SH-SY5Y (cell line): ENCODE results near the gene PRRC2A.

Experiments
- GATA2 ChIP-seq: IDR thresholded peaks from 2 replicates; pipeline ENCODE4 v1.6.1; 2011; ENCODE audit warnings: mild to moderate bottlenecking, low read depth, low read length
- GATA3 ChIP-seq: IDR thresholded peaks from 2 replicates; pipeline ENCODE4 v1.6.1; 2011; ENCODE audit warnings: low read depth, mild to moderate bottlenecking, low read length, moderate library complexity

Gene PRRC2A

DNA sequence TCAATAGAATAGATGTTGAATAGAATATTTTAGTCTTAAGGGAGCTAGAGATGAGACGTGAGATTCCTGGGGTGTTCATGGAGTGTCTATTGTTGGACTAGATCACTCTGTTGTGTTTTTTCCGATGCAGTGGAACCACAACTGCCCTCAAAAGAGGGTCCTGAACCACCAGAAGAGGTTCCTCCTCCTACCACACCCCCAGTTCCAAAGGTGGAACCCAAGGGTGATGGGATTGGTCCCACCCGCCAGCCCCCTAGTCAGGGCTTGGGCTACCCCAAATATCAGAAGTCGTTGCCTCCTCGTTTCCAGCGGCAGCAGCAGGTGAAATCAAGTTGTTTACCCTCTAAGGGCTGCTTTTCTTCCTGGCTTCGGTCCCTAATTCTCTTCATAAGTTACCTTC lies 8.5 kb downstream of the PRRC2A start:
- no peak for TF ChIP-seq GATA2
- no peak for TF ChIP-seq GATA3

DNA sequence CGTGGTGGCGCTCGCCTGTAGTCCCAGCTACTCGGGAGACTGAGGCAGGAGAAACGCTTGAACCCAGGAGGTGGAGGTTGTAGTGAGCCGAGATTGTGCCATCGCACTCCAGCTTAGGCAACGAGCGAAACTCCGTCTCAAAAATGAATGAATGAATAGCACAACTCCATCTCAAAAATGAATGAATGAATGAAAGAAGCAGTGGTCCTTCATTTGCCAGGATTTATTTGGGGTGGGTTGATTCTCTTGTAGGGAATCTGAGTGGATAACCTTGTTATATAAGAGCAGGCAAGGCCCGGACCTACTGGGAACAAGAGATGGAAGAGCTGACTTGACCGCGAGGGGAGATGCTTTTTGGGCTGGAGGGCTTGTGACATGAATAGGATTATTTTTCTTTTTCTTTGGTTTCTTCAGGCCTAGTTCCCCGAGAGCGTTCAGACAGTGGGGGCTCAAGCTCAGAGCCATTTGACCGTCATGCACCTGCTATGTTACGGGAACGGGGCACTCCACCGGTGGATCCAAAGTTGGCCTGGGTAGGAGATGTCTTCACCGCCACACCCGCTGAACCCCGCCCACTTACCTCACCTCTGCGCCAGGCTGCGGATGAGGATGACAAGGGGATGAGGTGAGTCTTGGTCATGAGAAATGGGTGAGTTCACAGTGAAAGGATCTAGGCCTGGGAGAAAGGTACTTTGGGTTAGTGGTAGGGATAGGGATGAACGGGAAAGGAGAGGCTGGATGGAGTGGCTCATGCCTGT lies 9.8 kb downstream of the PRRC2A start:
- no peak for TF ChIP-seq GATA3
- TF ChIP-seq GATA2, result no peak

DNA sequence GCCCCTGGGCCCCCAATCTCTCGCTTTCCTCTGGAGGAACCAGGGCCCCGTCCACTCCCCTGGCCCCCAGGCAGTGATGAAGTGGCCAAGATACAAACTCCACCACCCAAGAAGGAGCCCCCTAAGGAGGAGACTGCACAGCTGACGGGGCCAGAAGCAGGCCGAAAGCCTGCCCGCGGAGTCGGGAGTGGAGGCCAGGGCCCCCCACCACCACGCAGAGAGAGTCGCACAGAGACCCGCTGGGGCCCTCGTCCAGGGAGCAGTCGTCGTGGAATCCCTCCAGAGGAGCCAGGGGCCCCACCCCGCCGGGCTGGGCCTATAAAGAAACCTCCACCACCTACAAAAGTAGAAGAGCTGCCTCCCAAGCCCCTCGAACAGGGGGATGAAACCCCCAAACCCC lies 10.7 kb downstream of the PRRC2A start:
- TF ChIP-seq GATA3 (no peak), GATA2 (no peak)

- no peak for TF ChIP-seq GATA2
- no peak for TF ChIP-seq GATA3
Observed at GRCh38 chr6:31631681-31632278, 11.3 kb downstream of the PRRC2A start.

DNA sequence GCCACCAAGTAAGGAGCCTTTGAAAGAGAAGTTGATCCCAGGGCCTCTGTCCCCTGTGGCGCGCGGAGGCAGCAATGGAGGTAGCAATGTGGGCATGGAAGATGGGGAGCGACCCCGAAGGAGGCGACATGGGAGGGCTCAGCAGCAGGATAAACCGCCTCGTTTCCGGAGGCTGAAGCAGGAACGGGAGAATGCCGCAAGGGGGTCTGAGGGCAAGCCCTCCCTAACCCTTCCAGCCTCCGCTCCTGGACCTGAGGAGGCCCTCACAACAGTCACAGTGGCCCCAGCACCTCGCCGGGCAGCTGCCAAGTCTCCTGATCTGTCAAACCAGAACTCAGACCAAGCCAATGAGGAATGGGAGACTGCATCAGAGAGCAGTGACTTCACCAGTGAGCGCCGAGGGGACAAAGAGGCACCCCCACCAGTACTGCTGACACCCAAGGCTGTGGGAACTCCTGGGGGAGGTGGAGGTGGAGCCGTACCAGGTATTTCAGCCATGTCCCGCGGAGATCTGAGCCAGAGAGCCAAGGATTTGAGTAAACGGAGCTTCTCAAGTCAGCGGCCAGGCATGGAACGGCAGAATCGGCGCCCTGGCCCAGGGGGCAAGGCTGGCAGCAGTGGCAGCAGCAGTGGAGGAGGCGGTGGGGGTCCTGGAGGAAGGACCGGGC lies 11.9 kb downstream of the PRRC2A start:
- TF ChIP-seq GATA3 (no peak), GATA2 (no peak)

DNA sequence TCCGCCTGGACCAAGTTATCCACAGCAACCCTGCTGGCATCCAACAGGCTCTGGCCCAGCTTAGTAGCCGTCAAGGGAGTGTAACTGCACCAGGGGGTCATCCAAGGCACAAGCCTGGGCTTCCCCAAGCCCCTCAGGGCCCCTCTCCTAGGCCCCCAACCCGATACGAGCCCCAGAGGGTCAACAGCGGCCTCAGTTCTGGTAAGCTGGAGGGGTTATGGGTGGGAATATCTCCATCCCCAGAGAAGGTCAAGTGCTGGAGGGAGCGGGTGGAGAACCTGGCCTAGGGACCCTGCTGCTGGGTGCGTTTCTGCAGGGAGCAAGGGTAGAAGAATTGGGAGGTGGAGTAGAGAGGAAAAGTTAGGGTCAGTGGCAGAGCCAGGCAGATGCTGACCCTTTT lies 12.9 kb downstream of the PRRC2A start:
- TF ChIP-seq GATA3 (no peak), GATA2 (no peak)

- TF ChIP-seq GATA3 (no peak), GATA2 (no peak)
Observed at GRCh38 chr6:31634131-31634530, 13.6 kb downstream of the PRRC2A start.

- TF ChIP-seq GATA3 (no peak), GATA2 (no peak)
Observed at GRCh38 chr6:31634969-31635575, 14.6 kb downstream of the PRRC2A start.

GRCh38 chr6:31636698-31637596 lies 16.4 kb downstream of the PRRC2A start:
- TF ChIP-seq GATA2 (no peak), GATA3 (no peak)

- no peak for TF ChIP-seq GATA3
- no peak for TF ChIP-seq GATA2
Observed at GRCh38 chr6:31639043-31639442, 18.5 kb downstream of the PRRC2A start.

- TF ChIP-seq GATA2 (no peak), GATA3 (no peak)
Observed at GRCh38 chr6:31639449-31639861, 18.9 kb downstream of the PRRC2A start.

DNA sequence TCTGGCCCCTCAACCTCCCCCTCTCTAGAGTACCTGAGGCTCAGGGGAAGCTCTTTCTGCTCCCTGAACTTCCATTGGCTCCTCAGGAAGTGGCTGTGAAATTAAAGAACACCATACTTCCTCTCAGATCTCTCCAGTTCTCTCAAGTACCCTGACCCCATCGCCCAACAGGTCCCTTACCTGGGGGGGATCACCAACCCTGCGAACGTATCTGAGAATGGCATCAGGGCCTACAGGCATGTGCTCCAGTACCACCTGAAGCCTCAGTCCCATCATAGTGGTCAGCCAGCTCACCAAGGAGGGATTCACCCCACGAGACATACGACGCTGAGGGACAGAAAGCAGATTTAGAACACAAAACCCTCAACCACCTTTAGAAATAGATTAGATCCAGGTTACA lies 20.1 kb downstream of the PRRC2A start:
- no peak for TF ChIP-seq GATA2

- TF ChIP-seq GATA3 (no peak), GATA2 (no peak)
Observed at GRCh38 chr6:31641370-31641769, 20.9 kb downstream of the PRRC2A start.
